COLO829 (cell line): ENCODE data around the gene NAA30.
A peak's percentile ranks its signal among the peaks of the same experiment; 100 is the strongest.

Source experiments
- DNase-seq: peaks from one replicate; pipeline ENCODE4 v3.0.0; 2012; ENCODE audit warnings: low spot score

NAA30 gene

GRCh38 chr14:57392830-57393229, 2.4 kb downstream of the NAA30 start:
- DNase-seq = no peak

DNA sequence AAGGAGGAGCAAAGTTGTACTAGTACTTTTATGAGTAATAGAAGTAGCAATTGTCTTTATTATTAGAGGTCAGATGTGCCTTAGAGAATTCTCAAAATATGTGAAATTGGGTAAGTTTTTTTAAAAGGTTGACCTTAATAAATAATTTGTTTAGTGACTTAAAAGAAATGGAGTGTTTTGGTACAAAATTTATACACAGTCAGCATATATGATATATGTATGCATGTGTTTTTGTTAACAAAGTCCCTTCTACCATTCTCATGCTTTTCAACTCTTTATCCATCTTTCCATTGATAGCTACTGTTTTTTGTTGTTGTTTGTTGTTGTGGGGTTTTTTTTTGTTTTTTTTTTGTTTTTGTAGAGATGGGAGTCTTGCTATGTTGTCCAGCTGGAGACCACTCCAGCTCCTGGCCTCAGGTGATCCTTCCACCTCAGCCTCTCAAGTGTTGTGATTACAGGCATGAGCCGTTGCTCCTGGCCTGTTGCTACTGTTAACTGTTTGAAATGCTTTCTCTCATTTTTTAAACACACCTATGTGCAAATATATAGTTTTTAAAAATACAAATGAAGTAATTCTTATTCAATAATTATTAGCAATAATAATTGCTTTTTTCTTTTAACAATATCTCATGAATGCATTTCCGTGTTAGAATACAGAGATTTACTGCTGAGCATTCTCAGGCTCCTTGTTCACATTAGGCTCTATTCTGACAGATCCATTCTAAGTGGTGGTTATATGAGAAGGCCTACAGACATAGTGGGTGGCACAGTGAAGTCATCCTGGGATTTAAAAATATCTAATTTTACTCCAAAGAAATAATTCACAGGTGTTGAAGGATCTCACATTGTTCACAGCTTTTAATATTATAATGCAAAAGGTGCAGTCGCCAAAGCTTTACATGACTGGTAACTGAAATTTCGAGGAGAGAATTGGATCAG, 10.4 kb downstream of the NAA30 start:
- no peak for DNase-seq

DNA sequence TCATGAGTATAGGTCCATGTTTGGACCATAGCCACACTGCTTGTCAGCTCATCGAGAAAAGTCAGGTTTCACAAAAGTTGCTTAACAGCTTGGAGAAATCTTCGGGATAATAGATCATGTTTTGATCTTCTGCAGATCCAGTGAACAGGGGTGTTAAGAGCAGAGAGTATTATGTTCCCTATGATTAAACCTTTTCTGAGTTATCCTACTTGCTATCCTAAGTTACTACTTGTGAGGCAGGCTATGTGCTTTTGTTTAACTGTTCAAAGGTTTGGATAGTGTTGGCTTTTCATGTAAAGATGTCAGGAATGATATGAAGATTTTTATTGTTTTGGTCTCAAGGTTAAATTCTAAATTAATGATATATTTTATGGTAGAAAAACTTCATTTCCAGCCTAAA, 11.1 kb downstream of the NAA30 start:
- DNase-seq = no peak

- DNase-seq = no peak
These were observed 11.9 kb downstream of the NAA30 start for GRCh38 chr14:57402173-57402852.

DNA sequence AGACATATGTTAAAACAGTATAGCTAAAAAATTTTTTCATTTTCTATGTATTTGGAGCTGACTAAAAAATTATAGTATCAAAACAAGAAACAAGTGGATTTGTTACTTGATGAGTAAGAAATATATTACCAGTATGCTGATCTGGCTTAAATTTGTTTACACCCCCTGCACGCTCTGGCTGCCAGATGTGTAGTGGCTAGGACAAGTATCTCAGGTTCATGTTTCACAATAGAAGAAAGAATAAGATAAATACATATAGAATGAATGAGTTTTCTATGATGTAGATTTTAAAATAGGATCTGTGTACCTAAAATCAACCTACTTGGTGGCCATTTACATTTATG, 13.1 kb downstream of the NAA30 start:
- no peak for DNase-seq

- DNase-seq = no peak
These were observed 15.2 kb downstream of the NAA30 start for GRCh38 chr14:57405562-57405961.

- DNase-seq = no peak
These were observed 17.7 kb downstream of the NAA30 start for GRCh38 chr14:57408037-57408436.

DNA sequence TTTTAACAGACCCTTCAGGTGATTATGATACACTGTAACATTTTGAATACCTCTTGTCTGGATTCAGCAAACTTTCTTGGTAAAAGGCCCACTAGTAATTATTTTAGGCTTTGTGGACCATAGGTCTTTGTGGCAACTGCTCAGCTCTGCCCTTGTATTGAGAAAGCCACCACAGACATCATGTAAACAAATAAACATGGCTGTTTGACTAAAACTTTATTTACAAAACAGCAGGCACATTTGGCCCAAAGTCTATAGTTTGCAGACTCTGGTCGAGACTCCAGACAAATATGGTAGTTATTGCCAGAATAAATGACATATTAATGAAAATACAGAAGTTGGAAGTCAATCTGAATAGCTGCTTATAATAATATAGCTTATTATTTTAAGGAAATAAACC, 18.2 kb downstream of the NAA30 start:
- DNase-seq = no peak

- DNase-seq = no peak
These were observed 22.0 kb downstream of the NAA30 start for GRCh38 chr14:57412341-57412740.

DNA sequence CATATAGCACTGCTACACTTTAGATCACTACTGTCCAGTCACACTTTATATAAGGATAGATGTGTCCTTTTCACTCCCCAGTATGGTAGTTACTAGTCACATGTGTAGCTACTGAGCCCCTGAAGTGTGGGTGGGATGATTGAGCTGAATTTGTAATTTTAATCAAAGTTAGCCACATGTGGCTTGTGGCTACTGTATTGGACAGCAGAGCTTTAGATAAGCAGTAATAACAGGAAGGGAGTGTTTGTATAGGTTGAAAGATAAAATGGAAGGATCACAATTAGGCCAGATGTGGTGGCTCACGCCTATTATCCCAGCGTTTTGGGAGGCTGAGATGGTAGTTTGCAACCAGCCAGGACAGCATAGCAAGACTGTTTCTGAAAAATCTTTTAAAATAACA, 23.5 kb downstream of the NAA30 start:
- no peak for DNase-seq

DNA sequence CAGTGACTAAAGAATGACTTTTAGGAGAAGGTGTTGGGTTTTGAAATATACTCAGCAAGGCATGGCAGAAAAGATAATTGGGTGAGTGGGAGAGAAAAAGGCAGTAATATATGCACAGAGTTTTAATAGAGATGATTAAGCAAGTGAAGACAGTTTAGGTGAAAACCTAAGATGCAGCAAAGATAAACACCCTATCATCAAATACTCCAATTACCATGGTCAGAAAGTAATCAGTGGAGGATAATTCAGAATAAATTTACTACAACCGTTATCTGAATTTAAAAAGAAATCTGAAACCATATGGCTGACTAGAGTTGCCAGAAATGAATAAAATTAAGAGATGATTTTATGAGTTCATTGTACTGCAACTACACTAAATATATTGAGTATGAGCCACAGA, 26.8 kb downstream of the NAA30 start:
- no peak for DNase-seq

- DNase-seq = no peak
These were observed 28.6 kb downstream of the NAA30 start for GRCh38 chr14:57418999-57419398.

DNA sequence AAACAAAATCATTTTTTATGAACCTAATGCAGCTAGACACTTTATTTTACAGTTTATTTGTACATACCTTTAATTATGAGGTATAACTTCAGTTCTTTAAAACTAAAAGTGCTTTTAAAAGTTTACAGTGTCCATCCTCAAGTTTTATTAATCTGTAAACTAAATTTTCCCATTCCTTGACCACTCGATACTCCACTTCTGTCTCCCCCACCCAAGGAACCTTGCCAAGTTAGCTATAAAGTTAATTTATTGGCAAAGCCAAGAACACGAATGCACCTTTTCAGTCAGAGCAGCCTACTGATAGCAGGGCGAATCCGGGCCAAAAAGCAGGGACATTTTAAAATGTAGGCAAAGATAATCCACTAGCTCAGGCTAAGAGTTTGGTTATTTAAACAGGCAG, 29.6 kb downstream of the NAA30 start:
- no peak for DNase-seq

GRCh38 chr14:57420986-57421385, 30.6 kb downstream of the NAA30 start:
- DNase-seq = no peak

GRCh38 chr14:57435923-57436322, 45.5 kb downstream of the NAA30 start:
- no peak for DNase-seq

DNA sequence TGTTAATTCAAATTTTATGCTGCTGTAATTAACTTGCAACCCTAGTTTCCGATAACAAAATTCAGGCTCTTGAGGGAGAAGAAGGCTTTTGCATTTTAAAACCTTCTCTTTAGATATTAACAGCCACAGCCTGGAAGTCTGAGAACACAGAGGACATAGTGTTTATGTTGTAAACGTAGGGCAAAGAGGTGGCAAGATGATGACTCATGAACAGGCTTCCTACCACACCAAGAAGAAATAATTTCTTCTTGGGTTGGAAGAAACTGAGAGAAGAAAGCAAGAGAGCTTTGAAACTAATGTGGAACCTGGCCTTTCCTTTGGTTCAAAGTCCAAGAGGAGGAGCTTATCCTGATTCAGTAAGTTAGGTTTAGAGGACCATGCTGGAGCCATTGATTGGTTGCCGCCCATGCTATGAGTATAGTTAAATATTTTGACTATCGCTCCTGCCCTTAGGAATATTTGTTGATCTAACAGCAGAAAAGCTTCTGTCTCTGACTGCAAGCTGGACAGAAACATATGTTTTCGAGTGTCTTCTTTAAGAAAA, 71.5 kb downstream of the NAA30 start:
- DNase-seq = peak; percentile 63

GRCh38 chr14:57462551-57462950, 72.2 kb downstream of the NAA30 start:
- no peak for DNase-seq

GRCh38 chr14:57464008-57464730, 73.8 kb downstream of the NAA30 start:
- DNase-seq = no peak
